Osteoblast (primary cell): ENCODE measurements around the gene FLT4. TPM values are rescaled to one million over a fixed set of nuclear protein-coding genes. Genes with fewer than 3 reads are reported as not detected.
"Not testable (repeated sequence)": the region's sequence is repeated elsewhere in the genome, so short reads cannot be mapped to it uniquely, and the experiment has no call there.

Experiments used
- DNase-seq: peaks from one replicate; pipeline ENCODE4 v3.0.0; 2011; ENCODE audit warnings: low spot score, mixed read lengths; ENCODE audit not compliant: insufficient read length; ENCODE audit errors: missing footprints
- H2AFZ ChIP-seq: 2 replicates; pipeline ENCODE4 v1.6.0; 2011; ENCODE audit warnings: mild to moderate bottlenecking, low read length
- H3K27ac ChIP-seq: 2 replicates; pipeline ENCODE4 v1.5.1; 2011; ENCODE audit warnings: mild to moderate bottlenecking, low read depth, low read length, moderate library complexity
- H3K27me3 ChIP-seq: 2 replicates; pipeline ENCODE4 v1.6.0; 2012; ENCODE audit warnings: mild to moderate bottlenecking, control low read depth, inconsistent platforms, low read length, moderate library complexity; ENCODE audit not compliant: insufficient read depth
- H3K36me3 ChIP-seq: 2 replicates; pipeline ENCODE4 v1.5.1; 2011; ENCODE audit warnings: mild to moderate bottlenecking, low read length, control low read depth, moderate library complexity; ENCODE audit not compliant: insufficient read depth
- H3K4me1 ChIP-seq: 2 replicates; pipeline ENCODE4 v1.5.1; 2011; ENCODE audit warnings: mild to moderate bottlenecking, low read length, control low read depth, moderate library complexity; ENCODE audit not compliant: insufficient read depth
- H3K4me2 ChIP-seq: 2 replicates; pipeline ENCODE4 v1.6.0; 2011; ENCODE audit warnings: mild to moderate bottlenecking, low read length; ENCODE audit not compliant: insufficient read depth
- H3K4me3 ChIP-seq: fragments of 200-600 bp; sonication (generic); 3 replicates; pipeline ENCODE4 v1.5.1; 2012; ENCODE audit warnings: mild to moderate bottlenecking, low read length, inconsistent platforms; ENCODE audit not compliant: insufficient read depth
- H3K79me2 ChIP-seq: 2 replicates; pipeline ENCODE4 v1.6.0; 2012; ENCODE audit warnings: mild to moderate bottlenecking, low read length, control low read depth, inconsistent platforms; ENCODE audit not compliant: insufficient read depth
- H3K9me3 ChIP-seq: 2 replicates; pipeline ENCODE4 v1.5.1; 2011; ENCODE audit warnings: low read depth, low read length, control low read depth
- H4K20me1 ChIP-seq: 2 replicates; pipeline ENCODE4 v1.6.0; 2012; ENCODE audit warnings: mild to moderate bottlenecking, low read length, control low read depth; ENCODE audit not compliant: insufficient read depth
- total RNA-seq: library from RNA; depleted of rRNA; stranded (reverse); fragments of >200 nt; gene quantifications from 2 replicates; pipeline ENCODE4 v1.2.3, GENCODE V29; 2012
- TF ChIP-seq, protein P1 (sequence below): IDR thresholded peaks from 2 replicates; pipeline ENCODE4 v1.5.1; 2011; ENCODE audit warnings: mild to moderate bottlenecking, low read depth, low read length, moderate library complexity; ENCODE audit errors: extremely low read depth

FLT4 gene
- total RNA-seq, 1 donor = not detected

DNA sequence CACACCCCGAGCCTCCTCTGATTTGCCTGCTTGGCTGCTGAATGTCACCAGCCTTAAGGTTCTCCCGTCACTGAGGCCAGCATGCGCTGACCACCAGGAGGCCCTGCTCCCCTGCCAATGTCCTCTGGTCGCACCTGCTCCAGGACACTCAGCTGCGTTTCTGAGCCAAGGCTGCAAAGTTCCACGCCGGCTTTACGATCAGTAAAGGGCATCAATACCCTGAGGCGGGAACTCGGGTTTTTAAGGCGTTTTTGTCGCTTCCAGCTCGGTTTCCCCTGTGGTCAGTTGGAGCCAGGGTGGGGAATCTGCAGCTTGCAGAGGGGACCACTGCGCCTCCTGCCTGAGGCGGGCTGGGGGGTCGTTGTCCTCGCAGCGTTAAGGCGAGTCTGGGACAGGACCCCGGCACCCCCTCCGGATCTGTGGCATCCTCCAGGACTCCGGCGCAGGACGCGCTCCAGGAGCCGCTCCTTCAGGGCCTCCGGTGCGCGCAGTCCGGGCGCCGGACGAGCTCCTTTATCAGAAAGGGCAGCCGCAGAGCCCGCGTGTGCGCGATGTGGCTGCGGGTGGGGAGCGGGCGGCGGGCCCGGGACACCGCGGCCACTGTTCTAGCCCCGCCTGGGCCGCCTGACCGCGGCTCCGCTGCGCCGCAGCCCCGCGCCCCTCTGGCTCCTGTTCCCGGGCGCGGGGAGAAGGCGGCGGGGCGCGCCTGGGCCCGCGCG is 24.1 kb upstream of the FLT4 start:
- no peak for DNase-seq
- Histone ChIP-seq H3K4me2 (no peak overlapping the region), H3K4me1 (no peaks in the 10 kb centered on the region), H3K4me3 (no peak overlapping the region), H3K27ac (no peak overlapping the region), H3K79me2 (no peaks in the 10 kb centered on the region), H4K20me1 (no peaks in the 10 kb centered on the region), H3K36me3 (no peaks in the 10 kb centered on the region), H2AFZ (no peak overlapping the region), H3K27me3 (peaks cover 5% of the 10 kb centered on the region), H3K9me3 (no peaks in the 10 kb centered on the region)
- TF ChIP-seq, protein P1, sequence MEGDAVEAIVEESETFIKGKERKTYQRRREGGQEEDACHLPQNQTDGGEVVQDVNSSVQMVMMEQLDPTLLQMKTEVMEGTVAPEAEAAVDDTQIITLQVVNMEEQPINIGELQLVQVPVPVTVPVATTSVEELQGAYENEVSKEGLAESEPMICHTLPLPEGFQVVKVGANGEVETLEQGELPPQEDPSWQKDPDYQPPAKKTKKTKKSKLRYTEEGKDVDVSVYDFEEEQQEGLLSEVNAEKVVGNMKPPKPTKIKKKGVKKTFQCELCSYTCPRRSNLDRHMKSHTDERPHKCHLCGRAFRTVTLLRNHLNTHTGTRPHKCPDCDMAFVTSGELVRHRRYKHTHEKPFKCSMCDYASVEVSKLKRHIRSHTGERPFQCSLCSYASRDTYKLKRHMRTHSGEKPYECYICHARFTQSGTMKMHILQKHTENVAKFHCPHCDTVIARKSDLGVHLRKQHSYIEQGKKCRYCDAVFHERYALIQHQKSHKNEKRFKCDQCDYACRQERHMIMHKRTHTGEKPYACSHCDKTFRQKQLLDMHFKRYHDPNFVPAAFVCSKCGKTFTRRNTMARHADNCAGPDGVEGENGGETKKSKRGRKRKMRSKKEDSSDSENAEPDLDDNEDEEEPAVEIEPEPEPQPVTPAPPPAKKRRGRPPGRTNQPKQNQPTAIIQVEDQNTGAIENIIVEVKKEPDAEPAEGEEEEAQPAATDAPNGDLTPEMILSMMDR = no peak

DNA sequence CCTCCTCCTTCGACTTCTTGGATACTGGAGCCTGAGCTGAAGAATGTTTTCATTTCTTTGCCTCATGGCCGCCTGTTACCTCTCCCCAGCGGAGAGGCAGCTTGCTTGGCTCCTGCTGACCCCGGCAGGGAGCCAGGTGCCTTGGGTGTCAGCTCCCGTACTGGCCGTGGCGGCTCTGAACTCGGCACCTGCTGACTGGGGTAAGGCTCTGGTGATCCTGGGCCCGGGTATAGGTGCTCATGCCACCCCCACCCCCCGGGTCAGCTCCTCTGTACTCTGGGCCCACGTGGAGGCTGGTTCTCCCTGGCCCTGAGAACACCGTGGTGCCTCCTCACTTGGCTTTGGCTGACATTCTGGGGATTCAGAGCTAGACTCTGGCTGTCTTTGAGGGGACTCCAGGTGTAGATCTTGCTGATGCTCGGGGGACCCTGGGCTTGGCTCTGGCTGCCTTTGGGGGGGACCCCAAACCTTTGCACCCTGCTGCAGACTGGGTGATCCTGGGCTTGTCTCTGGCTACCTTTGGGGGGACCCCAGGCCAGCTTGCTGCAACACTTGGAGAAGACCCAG is 22.6 kb upstream of the FLT4 start:
- H3K79me2 ChIP-seq, H3K27ac ChIP-seq, H3K4me1 ChIP-seq, H3K36me3 ChIP-seq, H2AFZ ChIP-seq, DNase-seq, H3K4me3 ChIP-seq, H3K4me2 ChIP-seq, H3K27me3 ChIP-seq, H4K20me1 ChIP-seq, H3K9me3 ChIP-seq: not testable (repeated sequence)

DNA sequence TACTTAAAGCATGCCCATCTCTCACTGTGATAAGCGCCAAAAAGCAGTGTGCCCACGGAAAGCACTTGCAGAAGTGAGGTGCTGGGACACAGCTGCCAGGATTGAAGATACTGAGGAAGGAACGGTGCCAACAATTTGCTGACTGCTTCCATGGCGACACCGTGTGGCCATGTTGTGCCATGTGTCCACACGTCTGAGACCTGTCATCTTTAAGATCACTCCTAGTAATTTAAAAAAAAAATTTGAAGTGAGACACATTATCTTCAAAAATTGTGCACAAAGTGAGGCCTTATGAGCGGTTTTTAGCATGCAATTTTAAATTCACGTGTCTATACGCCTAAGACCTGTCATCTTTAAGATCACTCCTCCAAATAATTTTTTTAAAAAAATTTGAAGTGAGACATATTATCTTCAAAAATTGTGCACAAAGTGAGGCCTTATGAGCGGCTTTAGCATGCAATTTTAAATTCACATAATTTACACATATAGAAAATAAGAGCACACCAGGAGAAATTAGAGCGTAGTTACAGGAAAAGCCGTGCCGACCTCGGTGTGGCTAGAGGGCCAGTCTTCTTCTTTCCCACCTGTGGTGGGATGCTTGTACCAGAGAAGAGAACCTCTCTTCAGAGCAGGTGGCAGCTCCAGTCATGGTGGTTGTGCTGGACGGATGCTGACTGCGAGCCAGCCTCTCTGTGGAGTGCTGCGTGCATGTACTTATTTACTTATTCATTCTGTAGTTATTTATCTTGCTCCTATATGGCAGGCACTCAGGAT is 21.4 kb upstream of the FLT4 start:
- Histone ChIP-seq H3K4me2 (no peak overlapping the region), H3K9me3 (no peaks in the 10 kb centered on the region), H3K27me3 (peaks cover 5% of the 10 kb centered on the region), H2AFZ (no peak overlapping the region), H3K27ac (no peak overlapping the region), H3K79me2 (no peaks in the 10 kb centered on the region), H3K4me1 (no peaks in the 10 kb centered on the region), H3K4me3 (no peak overlapping the region), H3K36me3 (no peaks in the 10 kb centered on the region), H4K20me1 (no peaks in the 10 kb centered on the region)
- DNase-seq = peak; percentile 71
- TF ChIP-seq, protein P1 = peak; percentile 58

DNA sequence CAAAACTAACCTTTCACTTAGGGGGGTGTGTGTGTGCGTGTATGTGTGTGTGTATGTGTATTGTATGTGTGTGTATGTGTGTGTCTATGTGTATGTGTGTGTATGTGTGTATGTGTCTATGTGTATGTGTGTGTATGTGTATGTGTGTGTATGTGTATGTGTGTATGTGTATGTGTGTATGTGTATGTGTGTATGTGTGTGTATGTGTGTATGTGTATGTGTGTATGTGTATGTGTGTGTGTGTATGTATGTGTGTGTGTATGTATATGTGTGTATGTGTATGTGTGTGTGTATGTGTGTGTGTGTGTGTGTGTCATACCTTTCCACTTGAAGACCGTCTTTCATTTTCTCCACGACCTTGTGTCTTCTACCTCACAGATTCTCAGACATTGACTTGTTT is 20.8 kb upstream of the FLT4 start:
- Histone ChIP-seq H3K4me3 (no peak overlapping the region), H3K27ac (no peak overlapping the region), H2AFZ (no peak overlapping the region), H3K36me3 (no peaks in the 10 kb centered on the region), H4K20me1 (no peaks in the 10 kb centered on the region), H3K79me2 (no peaks in the 10 kb centered on the region), H3K4me2 (no peak overlapping the region), H3K9me3 (no peaks in the 10 kb centered on the region), H3K27me3 (peaks cover 5% of the 10 kb centered on the region), H3K4me1 (no peaks in the 10 kb centered on the region)
- TF ChIP-seq, protein P1 = no peak
- DNase-seq = no peak
